ENCODE data around the gene GLIS2.
"Not testable (repeated sequence)": the region's sequence is repeated elsewhere in the genome, so short reads cannot be mapped to it uniquely, and the experiment has no call there.

The GLIS2 gene

DNA sequence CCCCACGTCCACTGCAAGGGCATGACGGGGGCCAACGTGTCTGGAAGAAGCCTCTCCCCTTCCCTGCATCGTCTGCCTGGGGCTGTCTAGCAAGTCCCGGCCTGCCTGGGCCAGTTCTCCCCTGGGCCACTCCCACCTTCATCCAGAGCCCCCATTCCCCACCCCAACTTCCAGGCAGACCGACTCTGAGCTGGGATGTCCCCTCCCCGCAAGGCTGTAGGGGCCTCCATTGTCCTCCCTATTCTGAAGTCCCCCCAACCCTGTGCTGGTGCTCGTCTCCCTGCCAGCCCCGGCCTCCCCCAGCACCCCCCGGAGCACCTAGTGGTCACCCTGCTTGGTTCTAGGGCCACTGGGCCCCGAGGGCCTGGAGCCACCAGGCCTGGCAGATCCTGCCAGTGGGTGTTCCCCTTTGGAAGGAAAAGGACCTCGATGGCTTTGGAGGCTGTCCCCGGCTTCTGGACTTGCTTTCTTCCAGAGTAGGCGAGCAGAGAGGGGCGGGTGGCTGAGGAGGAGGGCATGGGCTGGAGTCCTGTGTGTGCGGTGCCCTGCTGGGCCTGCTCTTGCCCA is 4.8 kb downstream of the GLIS2 start:
- no peak for DNase-seq (ENCODE audit: low spot score)

DNA sequence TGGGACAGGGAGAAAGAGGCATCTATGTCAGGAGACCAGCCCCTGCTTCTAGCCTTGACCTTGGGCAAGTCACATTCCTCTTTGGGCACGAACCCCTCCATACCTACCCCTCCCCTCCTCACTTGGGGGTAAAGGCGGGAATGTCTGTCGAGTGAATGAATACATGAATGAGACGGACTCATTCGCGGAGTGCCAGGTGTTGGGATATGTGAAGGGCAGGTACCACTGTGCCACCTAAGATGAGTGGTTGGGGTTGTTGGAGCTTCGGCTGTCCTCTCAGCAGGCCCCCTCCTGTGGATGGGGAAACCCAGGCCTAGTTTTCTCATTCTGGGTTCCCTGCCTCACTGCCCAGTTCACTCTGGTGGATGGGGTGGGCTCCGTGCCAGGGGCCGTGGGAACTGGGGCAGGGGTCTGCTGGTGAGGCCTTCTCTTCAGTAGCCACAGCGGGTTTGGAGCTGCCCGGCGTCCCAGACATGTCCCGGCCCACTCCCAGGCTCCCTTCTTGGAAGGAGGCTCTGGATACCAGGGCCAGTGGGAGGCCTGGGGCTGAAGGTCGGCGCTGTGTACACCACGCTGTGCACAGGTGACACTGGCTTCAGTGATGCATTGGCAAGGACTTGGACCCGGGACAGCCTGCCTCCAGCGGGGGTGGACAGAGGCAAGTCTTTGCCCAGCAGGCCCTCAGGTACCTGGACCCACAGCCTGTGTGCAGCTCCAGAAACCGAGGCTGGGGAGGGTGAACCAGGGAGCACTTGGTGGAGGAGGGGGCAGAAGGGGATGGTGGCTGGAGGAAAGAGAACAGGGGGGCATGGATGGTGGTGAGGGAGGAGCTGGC is 5.6 kb downstream of the GLIS2 start:
- no peak for DNase-seq (ENCODE audit: low spot score)

DNA sequence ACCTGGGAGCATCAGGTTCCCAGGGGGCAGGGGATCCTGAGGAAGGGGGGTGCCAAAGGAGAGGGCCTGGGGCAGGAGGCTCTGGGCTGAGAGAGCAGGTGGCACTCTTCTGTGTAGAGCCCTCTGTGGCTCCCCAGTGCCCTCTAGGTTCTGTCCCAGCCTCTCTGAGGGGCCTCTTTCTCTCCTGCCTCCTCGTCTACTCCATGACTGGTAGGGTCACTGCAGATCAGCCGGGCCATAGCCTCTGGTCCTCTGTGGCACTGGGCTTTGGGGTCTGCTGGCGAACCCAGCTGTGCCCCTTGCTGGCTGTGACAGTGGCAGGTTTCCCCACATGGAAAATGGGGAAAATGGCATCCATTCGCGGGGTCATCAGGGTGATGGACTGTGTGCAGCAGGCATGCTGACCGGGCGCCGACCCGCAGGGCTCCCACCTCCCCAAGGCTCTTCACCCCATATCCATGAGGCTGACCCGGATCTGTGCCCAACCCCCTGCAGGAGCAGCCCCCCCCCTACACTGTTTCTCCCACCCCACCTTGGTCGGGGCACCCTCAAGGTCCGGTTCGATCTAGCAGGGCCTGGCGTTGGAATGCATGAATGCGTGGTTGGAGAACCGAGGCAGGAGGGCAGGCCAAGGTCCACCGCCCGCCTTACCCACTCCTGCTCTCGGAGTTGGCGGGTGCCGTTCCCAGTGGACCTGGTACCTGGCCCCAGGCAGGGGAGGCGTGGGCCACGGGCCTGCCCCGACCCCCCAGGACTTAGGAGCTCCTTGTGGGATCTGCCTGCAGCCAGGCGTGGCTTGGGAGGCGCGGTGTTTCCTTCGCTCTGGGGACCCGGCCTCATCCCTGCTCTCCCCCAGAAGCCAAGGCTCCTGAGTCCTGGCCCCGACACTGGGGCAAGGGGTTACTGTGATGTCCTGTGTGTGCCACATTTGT is 6.5 kb downstream of the GLIS2 start:
- DNase-seq (ENCODE audit: low spot score): no peak

DNA sequence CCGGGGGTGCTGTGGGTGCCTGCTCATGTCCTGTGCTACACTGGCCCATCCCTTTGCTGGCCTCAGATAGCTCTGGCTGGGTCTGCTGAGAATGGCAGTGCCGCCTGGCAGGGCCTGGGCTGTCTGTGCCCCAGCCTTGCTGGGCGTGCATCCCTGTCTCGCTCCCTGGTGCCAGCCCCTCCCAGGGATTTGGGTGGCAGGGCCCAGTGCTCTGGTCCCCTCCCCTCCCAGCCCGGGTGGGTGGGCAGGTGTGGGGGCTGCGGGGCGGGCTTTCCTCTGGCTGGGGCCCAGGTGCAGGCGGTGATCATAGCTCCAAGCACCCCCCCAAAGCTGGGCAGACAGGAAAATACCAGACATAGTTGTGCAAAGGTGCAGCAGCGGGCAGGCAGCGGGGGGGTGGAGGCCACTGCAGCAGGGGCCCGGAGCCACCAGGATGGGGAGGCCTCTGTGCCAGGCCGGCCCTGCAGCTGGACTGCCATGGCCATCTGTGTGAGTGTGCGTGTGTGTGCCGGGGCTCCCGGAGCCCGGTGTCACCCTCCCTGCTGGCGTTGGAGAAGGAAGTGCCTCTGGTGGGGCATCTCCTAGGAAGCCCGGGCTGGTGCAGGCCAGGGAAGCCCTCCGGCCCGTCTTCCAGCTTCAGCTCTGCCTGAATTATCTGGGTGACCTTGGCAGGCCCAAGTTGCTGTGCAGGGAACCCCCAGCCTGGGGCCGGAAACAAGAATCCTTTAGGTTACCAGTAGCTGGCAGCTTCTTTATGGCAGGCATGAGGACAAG is 7.4 kb downstream of the GLIS2 start:
- no peak for DNase-seq (ENCODE audit: low spot score)

DNA sequence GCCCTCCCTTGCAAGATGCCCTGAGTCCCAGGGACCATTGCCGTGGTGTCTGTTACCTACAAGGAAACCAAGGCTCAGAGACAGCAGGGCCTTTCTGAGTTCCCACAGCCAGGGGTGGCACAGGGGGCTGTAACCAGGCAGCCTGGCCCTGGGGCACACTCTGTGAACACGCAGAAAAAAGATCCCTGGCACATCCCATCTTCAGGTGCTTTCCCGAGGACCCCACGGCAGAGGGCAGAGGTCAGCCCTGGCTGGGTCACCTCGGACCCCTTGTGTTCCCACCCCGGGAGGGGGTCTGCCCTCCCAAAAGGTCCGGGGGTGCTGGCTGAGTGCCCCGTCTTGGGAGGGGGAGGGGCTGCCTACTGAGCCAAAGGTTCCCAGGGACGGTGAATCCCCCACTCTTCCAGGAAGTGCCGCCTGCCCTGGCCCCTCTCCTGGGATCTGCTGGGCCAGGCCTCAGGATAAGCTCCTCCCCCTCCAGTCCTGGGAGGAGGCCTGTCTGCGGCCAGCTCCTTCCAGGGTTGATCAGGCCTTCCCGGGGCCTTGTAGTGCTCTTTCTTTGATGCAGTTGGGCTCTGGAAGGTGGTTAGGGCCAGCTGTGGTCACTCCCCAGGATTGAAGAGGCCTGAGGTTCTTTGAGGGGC is 8.1 kb downstream of the GLIS2 start:
- DNase-seq (ENCODE audit: low spot score): no peak

DNA sequence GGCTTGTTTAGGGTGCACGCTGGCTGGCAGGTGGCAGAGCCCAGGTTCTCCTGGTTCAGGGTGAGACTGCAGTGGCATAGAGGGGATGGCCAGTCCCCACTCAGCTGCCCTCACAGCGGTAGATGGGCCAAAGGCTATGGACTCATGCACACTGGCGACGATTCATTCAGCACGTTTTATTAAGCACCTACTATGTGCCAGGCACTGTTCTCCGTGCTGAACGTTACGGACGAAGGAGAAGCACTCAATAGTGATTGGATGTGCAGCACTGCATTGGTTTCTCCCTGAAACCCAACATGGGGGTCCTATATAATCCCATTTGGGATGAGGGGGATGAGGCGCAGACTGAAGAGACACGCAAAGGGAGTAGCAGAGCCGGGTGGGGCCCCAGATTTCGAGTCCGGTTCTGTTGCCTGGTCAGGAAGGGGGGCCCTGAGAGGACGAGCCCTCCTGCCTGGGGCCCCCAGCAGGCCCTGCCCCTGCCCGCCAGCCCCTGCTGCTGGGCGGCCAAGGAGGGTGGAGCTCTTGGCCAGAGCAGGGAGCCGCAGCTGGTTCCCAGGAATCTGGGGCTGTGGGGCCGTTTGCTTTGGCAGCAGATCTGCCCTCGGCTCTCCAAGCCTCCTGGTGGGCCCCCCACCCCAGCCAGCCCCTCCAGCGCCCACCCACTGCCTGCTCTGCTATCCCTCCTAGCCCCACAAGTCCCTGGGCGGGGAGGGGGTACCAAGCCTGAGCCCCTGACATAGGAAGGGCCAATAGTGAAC is 8.8 kb downstream of the GLIS2 start:
- no peak for DNase-seq (ENCODE audit: low spot score)

DNA sequence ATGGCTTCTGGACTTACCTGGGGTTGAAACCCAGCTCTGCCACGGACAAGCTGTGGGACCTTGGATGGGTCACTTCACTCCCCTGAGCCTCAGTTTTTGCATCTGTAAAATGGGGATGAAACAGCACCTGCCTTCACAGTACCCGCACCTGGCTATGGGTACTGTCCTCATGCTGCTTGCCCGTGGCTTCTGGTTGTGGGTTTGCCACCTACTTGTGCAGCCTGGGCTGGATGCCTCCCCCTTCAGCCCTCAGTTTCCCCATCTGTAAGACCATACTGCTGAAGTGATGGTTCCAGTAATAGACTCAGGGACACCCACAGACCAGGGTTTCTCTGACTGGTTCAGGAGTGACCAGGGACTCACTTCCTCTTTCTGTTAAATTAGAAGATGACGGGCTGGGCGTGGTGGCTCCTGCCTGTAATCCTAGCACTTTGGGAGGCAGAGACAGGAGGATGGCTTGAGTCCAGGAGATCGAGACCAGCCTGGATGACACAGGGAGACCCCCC is 9.4 kb downstream of the GLIS2 start:
- DNase-seq (ENCODE audit: low spot score): no peak

DNA sequence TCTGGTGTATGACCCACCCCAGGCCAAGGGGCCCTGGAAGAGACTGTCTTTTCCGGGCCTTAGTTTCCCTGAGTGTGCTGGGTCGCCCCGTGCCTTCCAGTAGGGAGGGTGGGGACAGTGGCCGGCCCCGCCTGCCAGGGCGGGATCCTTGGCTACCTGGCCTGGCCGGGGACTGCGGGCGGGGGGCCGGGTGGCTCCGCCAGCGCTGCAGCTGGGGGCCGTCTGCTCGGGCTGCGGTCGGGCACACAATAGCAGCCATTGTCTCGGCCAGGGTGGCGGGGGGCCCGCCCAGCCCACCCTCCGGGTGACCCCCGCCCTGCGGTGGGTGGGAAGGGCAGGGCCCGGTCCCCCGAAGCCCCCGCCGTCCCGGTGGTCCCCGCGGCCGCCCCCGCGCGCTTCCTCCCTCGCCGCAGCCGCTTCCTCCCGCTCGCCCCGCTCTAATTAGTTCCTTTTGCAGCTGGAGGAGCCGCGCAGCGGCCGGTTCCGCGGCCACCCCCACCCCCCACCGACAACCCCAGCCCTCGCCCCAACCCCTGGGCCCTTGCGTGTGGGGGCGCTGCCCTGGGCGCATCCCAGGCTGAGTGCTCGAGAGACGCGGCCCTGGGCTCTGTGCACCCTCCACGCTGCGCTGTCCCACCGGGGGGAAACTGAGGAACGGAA is 11.6 kb downstream of the GLIS2 start:
- DNase-seq (ENCODE audit: low spot score): no peak

DNA sequence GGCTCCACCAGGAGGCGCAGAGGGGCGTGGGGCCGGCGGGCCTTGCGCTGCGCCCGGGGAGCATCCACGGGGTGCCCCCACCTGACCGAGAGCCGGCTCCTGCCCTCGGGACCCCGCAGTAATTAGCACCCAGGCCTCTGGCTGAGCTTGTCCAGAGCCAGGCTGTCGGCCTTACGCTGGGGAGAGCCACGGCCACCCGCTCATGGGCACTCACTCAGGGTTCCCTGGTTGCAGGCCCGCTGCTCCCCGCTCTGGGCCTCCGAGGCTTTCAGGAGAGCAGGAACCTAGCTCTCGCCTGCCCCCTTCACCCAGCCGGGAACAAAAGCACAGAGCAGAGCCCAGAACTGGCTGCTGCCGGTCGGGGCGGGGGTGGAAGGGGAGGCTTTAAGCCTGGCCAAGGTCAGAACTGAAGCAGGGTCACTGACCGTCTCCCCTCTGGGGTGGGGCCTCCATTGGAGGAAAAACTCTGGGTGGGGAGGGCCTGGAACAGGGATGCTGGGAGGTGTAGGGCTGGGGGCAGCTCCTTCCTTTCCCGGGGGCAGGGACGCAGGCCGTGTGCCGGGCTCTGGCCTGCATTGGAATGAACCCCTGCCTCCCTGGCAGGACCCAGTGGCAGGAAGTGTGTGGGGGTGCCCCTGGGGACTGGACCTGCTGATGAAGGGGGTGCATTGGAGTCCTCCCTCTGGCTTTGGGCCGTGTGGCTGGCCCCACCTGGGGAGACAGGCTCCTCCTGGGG is 12.3 kb downstream of the GLIS2 start:
- DNase-seq (ENCODE audit: low spot score): peak; percentile 46

DNA sequence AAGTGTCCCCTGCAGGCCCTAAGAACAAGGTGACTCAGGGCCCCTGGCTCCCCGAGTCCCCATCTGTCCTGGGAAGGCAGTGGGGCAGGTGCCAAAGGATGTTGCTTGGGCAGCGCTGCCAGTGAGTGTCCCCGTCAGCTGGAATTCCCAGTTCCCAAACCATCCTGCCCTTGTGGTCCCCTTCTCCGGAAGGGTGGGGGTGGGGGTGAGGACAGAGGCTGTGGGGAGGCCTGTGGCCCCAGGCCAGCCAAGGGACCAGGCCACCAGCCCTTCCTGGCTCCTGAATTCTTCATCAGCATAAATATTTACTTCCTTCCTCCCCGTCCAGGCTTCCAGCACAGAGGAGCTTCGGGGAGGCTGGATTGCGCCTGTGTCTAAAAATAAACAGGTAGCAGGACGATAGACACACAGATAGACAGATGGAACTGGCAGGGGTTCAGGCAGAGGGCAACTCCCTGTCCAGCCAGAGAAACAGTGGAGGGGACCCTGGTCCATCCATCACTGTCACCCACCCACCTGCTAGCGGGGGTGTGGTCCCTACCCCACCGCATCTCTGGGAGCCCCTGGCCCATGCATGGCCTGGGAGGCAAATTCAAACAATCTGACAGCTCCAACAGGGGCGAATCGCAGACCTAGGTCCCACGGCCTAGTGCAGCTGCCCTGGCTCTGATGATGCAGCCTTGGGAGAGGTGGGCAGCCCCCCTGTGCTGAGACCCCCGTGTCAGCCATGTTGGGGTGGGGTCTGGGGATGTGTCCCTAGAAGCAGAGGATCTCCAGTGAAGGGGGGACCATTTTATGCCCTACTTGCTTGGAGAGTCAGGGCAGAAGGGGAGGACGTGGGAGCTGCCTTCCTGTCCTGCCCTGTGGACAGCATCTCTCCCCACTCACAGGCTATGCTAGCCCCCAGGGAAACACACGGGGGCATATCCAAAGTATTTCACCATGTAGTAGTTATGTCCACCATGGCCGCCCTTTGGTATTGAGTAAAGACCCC is 13.2 kb downstream of the GLIS2 start:
- no peak for DNase-seq (ENCODE audit: low spot score)

DNA sequence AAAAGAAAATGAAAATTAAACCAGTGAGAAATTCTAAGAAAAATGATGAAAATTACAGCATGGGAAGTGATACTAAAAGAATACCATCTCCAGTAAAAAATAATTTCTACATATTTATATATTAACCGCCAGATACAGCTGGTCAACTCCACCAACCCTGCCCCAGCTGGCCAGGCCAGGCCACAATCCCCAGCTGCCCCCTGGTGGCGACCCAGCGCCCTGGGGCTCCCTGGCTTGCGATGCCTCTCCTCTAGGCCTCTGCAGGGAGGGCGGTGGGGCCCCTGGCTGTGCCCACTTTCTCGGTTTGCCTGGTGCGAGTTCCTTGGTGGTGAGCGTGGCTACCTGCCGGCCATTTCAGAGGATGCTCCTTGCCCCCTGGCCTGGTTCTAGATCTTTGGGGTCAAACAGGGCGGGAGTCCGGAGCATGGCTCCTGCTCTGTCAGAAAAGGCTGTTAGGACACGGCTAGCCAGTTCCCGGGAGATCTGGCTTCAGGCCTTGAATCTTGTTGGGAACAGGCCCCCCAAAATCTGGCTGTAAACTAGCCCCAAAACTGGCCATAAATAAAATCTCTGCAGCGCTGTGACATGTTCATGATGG is 14.5 kb downstream of the GLIS2 start:
- peak; percentile 62 for DNase-seq (ENCODE audit: low spot score)

DNA sequence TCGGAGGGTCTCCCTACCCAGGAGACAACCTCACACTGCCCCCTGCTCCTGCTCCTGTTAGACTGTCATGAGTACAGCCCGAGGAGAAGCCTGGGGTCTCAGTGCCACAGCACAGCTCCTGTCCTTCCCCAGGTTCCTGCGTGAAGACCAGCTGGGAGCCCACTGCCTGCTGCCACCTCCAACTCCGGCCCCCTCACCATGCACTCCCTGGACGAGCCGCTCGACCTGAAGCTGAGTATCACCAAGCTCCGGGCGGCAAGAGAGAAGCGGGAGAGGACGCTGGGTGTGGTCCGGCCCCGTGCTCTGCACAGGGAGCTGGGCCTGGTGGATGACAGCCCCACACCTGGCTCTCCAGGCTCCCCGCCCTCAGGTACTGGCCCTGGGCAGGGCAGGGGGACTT is 16.2 kb downstream of the GLIS2 start:
- no peak for DNase-seq (ENCODE audit: low spot score)

DNA sequence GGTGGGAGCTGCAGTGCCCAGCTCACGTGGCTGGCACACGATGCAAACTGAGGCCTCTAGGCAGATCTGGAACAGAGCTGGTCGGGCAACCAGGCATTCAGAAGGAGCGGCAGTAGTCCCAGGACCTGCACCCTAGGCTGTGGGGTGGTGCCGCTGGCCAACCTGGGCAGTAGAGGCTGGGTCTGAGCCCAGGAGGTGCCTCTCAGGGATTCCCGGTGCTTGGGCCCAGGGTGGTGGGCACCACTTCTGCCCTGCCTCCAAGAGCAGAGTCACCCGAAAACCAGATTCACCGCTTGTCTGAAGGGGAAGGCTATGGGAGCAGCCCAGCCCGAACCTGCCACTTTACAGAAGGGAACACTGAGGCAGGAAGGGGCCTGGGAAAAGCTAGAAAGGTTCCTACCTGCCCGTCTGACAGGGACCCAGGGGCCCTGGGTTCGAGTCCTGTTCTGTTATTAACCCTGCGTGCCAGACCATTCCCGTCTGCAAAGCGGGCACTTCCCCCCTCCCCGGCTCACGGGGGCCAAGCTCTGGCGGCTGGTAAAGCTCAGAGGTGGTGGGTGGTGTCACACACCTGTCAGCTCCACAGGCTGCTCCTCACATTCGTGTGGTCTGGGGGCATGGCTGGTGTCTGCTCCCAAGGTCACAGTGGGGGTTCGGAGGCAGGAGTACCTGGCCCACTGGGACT is 16.9 kb downstream of the GLIS2 start:
- DNase-seq (ENCODE audit: low spot score): no peak

DNA sequence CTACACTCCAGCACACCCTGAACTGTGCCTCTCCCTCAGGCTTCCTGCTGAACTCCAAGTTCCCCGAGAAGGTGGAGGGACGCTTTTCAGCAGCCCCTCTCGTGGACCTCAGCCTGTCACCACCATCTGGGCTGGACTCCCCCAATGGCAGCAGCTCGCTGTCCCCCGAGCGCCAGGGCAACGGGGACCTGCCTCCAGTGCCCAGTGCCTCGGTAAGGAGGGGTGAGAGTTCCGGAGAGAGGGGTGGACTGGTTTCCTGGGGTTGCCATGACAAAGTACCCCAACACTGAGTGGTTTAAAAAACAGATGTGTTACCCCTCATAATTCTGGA is 17.4 kb downstream of the GLIS2 start:
- DNase-seq (ENCODE audit: low spot score): no peak

DNA sequence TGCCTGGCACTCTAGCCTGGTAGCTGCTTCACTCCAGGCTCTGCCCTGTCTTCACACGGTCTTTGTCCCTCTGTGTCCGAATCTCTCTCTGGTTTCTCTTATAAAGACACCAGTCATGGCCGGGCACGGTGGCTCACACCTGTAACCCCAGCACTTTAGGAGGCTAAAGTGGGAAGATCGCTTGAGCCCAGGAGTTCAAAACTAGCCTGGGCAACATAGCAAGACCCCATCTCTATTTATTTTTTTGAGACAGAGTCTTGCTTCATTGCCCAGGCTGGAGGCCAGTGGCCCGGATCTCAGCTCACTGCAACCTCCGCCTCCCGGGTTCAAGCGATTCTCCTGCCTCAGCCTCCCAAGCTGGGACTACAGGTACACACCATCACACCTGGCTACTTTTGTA is 17.8 kb downstream of the GLIS2 start:
- not testable (repeated sequence) for DNase-seq (ENCODE audit: low spot score)

DNA sequence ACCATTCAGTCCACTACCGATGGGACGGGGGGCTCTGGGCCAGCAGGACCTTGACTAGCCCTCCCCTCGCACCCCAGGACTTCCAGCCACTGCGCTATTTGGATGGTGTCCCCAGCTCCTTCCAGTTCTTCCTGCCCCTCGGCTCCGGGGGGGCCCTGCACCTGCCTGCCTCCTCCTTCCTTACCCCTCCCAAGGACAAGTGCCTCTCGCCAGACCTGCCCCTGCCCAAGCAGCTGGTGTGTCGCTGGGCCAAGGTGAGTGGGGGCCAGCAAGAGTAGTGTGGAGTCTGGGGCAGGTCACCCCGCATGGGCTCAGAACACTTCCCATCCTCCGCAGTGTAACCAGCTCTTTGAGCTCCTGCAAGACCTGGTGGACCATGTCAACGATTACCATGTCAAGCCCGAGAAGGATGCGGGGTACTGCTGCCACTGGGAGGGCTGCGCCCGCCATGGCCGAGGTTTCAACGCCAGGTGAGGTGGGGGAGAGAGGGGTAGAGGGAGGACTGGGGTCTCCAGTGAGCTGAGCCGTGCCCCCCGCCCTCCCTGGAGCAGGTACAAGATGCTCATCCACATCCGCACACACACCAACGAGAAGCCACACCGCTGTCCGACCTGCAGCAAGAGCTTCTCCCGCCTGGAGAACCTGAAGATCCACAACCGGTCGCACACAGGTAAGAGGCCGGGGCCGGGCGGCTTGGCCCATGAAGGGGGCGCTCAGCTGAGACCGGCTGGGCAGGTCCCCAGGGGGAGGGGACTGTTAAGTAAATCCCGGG is 19.0 kb downstream of the GLIS2 start:
- no peak for DNase-seq (ENCODE audit: low spot score)

All from CD4-positive, alpha-beta T cell treated with Interleukin-6 at 100 ng/mL for 8 hours (primary cell).